Thyroid gland (tissue), 4 donors: ENCODE measurements around the gene FLAD1.

Source experiments
- POLR2A ChIP-seq, 2 donors: fragments of 450-650 bp; IDR thresholded peaks; one replicate each; pipeline ENCODE4 v1.6.1; 2017; ENCODE audit warnings: antibody characterized with exemption in 2 of 2, mild to moderate bottlenecking in 2 of 2, moderate library complexity in 1 of 2
- TF ChIP-seq, protein P1 (sequence below), 6 experiments: fragments of 200-600 bp in 3 of 6; fragments of 450-650 bp in 3 of 6; sonication (generic) in 3 of 6; IDR thresholded peaks; one replicate each; pipeline ENCODE4 v1.5.1; 2016 to 2019; ENCODE audit warnings: antibody characterized with exemption in 6 of 6, mild to moderate bottlenecking in 2 of 6, inconsistent platforms in 1 of 6, moderate library complexity in 1 of 6

DNA sequence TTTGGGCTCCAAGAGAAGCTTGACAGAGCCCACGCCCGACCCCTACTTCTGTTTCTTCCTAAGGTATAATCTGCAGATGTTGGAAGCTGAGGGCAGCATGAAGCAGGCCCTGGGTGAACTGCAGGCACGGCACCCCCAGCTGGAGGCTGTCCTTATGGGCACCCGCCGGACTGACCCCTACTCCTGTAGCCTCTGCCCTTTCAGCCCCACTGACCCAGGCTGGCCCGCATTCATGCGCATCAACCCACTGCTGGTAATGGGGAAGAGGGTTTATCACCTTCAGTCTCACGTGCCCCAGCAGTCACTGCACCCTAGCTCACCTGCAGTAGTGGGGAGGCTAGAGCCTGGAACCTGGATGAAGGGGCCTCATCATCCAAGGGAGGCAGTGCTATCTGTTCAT lies 7.1 kb downstream of the FLAD1 start:
- no peak for TF ChIP-seq POLR2A (IDR thresholded peaks at IDR 0.05)
- TF ChIP-seq, protein P1, sequence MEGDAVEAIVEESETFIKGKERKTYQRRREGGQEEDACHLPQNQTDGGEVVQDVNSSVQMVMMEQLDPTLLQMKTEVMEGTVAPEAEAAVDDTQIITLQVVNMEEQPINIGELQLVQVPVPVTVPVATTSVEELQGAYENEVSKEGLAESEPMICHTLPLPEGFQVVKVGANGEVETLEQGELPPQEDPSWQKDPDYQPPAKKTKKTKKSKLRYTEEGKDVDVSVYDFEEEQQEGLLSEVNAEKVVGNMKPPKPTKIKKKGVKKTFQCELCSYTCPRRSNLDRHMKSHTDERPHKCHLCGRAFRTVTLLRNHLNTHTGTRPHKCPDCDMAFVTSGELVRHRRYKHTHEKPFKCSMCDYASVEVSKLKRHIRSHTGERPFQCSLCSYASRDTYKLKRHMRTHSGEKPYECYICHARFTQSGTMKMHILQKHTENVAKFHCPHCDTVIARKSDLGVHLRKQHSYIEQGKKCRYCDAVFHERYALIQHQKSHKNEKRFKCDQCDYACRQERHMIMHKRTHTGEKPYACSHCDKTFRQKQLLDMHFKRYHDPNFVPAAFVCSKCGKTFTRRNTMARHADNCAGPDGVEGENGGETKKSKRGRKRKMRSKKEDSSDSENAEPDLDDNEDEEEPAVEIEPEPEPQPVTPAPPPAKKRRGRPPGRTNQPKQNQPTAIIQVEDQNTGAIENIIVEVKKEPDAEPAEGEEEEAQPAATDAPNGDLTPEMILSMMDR (IDR thresholded peaks at IDR 0.05) = no peak
